ENCODE results near the gene IFIT2.
"Not testable (repeated sequence)": the region's sequence is repeated elsewhere in the genome, so short reads cannot be mapped to it uniquely, and the experiment has no call there.

The IFIT2 gene

DNA sequence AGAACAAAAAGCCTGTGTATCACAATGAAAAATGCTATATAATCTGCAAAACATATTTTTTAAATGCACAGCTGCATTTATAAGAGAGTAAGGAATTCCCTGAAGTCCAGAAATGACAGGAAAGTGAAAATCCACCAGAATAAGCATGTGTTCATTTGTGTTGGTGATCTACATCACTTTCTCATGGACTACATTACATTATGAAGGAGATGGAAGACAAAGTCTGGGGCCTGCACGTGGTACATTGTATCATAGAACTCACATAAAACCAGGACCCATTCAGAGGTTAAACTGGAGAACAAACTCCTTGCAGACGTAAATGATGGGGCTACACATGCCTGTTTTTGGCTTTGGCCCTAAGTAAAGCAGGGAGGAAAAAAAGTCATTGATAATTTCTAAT lies 42.3 kb downstream of the IFIT2 start:
- DNase-seq, result no peak

DNA sequence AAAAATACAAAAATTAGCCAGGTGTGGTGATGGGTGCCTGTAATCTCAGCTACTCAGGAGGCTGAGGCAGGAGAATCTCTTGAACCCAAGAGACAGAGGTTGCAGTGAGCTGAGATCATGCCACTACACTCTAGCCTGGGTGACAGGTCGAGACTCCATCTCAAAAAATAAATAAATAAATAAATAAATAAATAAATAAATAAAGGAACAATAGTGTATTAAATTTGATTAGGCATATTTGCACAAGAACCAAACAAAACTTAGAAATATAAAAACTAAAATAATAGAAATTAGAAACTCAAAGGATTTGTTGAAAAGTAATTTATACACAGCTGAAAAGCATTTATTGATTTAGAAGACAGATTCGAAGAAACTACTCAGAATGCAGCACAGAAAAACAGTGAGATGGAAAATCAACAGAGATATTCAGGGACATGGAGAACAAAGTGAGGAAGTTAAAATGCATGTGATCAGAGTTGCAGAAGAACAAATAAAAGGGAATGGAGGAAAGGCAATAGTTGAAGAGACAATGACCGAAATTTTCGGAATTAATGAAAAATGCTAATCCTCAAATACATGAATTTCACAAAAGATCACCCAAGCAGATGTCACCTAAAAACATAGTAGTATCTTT lies 43.6 kb downstream of the IFIT2 start:
- no peak for DNase-seq

- DNase-seq, result no peak
These were observed 44.8 kb downstream of the IFIT2 start for GRCh38 chr10:89346405-89347254.

DNA sequence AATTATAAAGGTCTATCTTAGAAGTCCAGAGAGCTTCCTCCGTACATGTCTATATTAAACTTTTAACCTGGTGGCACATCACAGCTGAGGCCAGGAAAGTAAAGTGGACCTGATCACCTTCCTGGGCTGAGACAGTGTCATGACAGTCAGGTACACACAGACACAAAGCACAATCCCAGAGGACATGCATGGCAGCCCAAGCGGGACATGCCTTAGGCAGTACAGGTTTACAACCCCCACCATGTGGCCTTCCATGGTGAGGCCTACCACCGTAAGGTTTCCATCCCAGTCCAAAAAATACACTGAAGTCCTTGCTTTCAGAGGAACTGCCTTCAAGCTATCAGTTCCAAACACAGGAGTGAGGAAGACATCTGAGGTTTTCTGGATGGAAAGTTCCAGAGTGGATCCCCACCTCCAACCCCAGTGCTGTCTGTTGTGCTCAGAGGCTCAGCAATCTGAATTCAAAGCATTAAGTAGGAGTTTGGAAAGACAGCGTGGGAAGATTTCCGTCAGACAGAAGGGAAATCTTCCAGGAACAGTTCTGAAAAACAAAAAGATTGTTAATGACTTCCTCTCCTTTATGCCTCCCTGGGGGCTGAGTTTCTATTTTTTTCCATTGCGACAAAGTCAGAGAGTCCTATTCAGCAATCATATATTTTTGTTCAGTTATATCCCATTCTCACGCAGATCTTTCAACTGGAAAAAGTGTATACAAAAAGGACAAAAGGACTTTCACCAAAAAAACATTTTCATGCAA lies 46.0 kb downstream of the IFIT2 start:
- DNase-seq, result no peak

DNA sequence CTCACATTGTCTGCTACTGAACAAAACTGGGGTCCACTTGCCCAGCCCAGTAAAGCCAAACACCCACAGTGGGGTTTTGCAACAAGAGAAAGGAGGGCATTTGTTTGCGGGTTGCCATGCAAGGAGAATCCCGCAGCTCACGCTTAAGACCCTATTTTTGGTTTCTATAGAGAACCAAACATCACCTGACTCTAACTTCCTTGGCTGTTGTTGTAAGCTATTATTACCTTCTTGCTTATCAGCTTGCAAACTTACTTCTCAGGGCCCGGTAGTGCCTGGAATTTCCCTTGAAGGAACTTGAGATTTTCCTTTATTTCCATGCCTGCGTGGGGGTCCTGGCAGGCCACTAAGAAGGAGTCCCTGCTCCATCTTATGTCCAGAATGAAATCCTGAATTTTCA lies 46.6 kb downstream of the IFIT2 start:
- no peak for DNase-seq

DNA sequence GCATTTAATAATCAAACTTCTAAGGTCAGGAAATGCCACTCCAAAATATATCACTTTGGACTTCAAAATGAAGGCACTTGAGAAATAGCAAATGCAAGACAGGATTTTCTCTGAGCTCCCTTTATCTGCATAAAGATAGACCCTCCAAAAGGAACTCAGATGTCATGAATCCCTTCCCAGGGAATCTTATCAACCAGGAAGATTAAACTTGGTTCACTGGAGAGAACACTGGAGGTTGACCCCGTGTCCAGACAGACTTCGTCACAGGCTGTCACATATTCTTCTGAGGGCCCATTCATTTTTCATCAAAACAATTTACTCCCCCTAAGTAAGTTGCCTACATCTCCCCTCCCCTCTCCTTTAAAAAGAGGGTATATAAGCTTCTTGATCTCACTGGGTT lies 47.1 kb downstream of the IFIT2 start:
- no peak for DNase-seq

GRCh38 chr10:89350631-89351315 lies 48.9 kb downstream of the IFIT2 start:
- DNase-seq, result not testable (repeated sequence)

GRCh38 chr10:89351412-89351779 lies 49.5 kb downstream of the IFIT2 start:
- DNase-seq, result no peak

GRCh38 chr10:89351780-89352597 lies 50.1 kb downstream of the IFIT2 start:
- DNase-seq, result no peak

DNA sequence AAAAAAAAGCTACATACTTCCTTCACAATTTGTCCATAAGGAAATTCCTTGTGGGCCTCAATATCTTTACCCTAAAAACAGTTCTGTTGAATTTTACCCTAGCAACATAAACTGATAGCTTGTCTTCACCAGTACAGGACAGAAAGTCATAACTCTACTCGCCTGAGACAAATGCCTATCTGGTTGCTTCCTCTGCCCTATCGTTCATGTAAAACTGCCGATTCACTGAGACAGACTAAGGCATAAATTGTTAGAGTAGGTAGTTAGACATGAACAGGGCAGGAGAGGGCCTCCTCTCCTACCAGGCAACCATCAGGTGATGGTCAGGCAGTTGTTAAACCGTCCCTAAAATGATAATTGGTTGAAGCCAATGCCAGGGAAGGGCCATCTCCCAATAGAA lies 51.0 kb downstream of the IFIT2 start:
- DNase-seq, result no peak

DNA sequence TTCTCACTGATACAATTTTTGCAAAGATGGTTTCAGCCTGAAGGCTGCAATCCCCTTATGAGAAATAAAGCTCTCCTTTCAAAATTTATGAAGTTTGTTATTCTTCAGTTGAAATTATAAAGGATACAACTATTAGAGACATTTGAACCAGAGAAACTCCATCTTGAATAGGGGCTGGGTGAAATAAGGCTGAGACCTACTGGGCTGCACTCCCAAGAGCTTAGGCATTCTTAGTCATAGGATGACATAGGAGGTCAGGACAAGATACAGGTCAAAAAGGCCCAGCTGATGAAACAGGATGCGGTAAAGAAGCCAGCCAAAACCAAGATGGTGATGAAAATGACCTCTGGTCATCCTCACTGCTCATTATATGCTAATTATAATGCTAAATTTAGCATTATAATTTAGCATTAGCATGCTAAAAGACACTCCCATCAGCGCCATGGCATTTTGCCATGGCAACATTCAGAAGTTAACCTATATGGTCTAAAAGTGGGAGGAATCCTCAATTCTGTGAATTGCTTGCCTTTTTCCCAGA lies 53.6 kb downstream of the IFIT2 start:
- DNase-seq, result no peak

- no peak for DNase-seq
These were observed 55.2 kb downstream of the IFIT2 start for GRCh38 chr10:89357096-89357495.

GRCh38 chr10:89357975-89358374 lies 56.1 kb downstream of the IFIT2 start:
- DNase-seq, result no peak
